OCI-LY3 (cell line): ENCODE results near the gene ANKRD29.

Experiments
- H2AFZ ChIP-seq: fragments of 200-600, 300-600 bp; shearing (Covaris generic); 2 replicates; pipeline ENCODE4 v1.6.0; 2014; ENCODE audit warnings: antibody characterized with exemption, low read depth, low read length
- H3K27ac ChIP-seq: fragments of 200-600, 300-600 bp; sonication (generic); 2 replicates; pipeline ENCODE4 v1.5.1; 2014; ENCODE audit warnings: mild to moderate bottlenecking, low read length, moderate library complexity, mixed read lengths
- H3K27me3 ChIP-seq: fragments of 200-600, 300-600 bp; sonication (generic); 2 replicates; pipeline ENCODE4 v1.6.1; 2014; ENCODE audit warnings: low read depth, low read length, mixed read lengths
- H3K36me3 ChIP-seq: fragments of 200-600, 300-600 bp; sonication (generic); replicated peaks from 2 replicates; pipeline ENCODE3; 2014; ENCODE audit warnings: low read depth, low read length, mixed read lengths
- H3K4me1 ChIP-seq: fragments of 300-600, 200-600 bp; sonication (generic); 2 replicates; pipeline ENCODE4 v1.6.1; 2014; ENCODE audit warnings: low read length, mixed read lengths
- H3K4me2 ChIP-seq: fragments of 200-600, 300-600 bp; sonication (generic); 2 replicates; pipeline ENCODE4 v1.6.1; 2014; ENCODE audit warnings: low read length, mixed read lengths
- H3K4me3 ChIP-seq: fragments of 300-600, 200-600 bp; sonication (generic); 2 replicates; pipeline ENCODE4 v1.5.1; 2014; ENCODE audit warnings: antibody characterized with exemption, mild to moderate bottlenecking, low read length, moderate library complexity
- H3K79me2 ChIP-seq: fragments of 300-600, 200-600 bp; shearing (Covaris generic); 2 replicates; pipeline ENCODE4 v1.6.1; 2014; ENCODE audit warnings: mild to moderate bottlenecking, low read length, mixed read lengths
- H3K9ac ChIP-seq: fragments of 300-600, 200-600 bp; shearing (Covaris generic); 2 replicates; pipeline ENCODE4 v1.6.0; 2014; ENCODE audit warnings: mild to moderate bottlenecking, low read length, moderate library complexity
- H3K9me3 ChIP-seq: fragments of 200-600, 300-600 bp; shearing (Covaris generic); 2 replicates; pipeline ENCODE4 v1.6.1; 2014; ENCODE audit warnings: low read length, mixed read lengths; ENCODE audit not compliant: insufficient read depth
- H4K20me1 ChIP-seq: fragments of 200-600, 300-600 bp; sonication (generic); 2 replicates; pipeline ENCODE4 v1.6.1; 2016; ENCODE audit warnings: low read length, mixed read lengths; ENCODE audit not compliant: insufficient read depth
- CTCF ChIP-seq: fragments of 200-600, 300-600 bp; sonication (generic); IDR thresholded peaks from 2 replicates; pipeline ENCODE4 v1.5.1; 2014; ENCODE audit warnings: antibody characterized with exemption, low read length, low read depth
- EZH2phosphoT487 ChIP-seq: fragments of 200-600 bp; shearing (Covaris generic); IDR thresholded peaks from 2 replicates; pipeline ENCODE4 v1.6.1; 2018; ENCODE audit warnings: antibody characterized with exemption, mixed run types, low read depth

The ANKRD29 gene

GRCh38 chr18:23591011-23591410, 71.7 kb downstream of the ANKRD29 start:
- H3K79me2 ChIP-seq: peaks cover 1% of the 10 kb centered on the region
- peaks cover 10% of the 10 kb centered on the region for H3K27me3 ChIP-seq
- no peak overlapping the region for H2AFZ ChIP-seq
- no peak overlapping the region for H3K27ac ChIP-seq
- no peak overlapping the region for H3K9ac ChIP-seq
- no peak overlapping the region for H3K4me2 ChIP-seq
- TF ChIP-seq EZH2phosphoT487 (no peak), CTCF (no peak)
- peaks cover 4% of the 10 kb centered on the region for H3K4me1 ChIP-seq
- no peaks in the 10 kb centered on the region for H4K20me1 ChIP-seq
- H3K36me3 ChIP-seq: no peaks in the 10 kb centered on the region
- H3K9me3 ChIP-seq: no peaks in the 10 kb centered on the region
- no peak overlapping the region for H3K4me3 ChIP-seq

DNA sequence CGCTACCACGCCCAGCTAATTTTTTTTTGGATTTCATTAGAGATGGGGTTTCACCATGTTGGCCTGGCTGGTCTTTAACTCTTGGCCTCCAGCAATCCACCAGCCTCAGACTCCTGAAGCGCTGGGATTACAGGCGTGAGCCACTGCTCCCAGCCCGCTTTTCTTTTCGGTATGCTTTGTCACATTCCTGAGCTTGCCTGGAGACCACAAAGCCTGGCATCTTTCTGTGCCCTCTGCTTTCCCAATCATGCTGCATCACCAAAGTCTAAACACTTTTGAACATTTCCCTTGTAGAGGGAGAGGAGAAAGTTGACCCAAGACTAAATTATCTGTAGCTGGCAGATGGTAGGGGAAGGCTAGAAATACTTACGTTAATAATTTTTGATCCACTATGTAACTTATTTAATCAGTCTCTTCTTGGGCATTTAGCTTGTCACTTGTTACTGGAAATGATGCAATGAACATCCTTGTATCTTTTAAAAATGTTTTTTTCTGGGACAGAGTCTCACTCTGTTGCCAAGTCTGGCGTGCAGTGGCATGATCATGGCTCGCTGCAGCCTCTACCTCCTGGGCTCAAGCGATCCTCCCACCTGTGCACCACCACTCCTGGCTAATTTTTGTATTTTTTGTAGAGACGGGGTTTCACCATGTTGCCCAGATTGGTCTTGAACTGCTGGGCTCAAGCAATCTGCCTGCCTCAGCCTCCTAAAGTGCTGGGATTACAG, 73.7 kb downstream of the ANKRD29 start:
- peaks cover 10% of the 10 kb centered on the region for H3K27me3 ChIP-seq
- peaks cover 12% of the 10 kb centered on the region for H3K79me2 ChIP-seq
- no peaks in the 10 kb centered on the region for H4K20me1 ChIP-seq
- H3K9me3 ChIP-seq: no peaks in the 10 kb centered on the region
- H3K36me3 ChIP-seq: no peaks in the 10 kb centered on the region
- no peak overlapping the region for H3K9ac ChIP-seq
- H3K27ac ChIP-seq: no peak overlapping the region
- no peak overlapping the region for H3K4me3 ChIP-seq
- H3K4me1 ChIP-seq: peaks cover 11% of the 10 kb centered on the region
- H2AFZ ChIP-seq: no peak overlapping the region
- no peak overlapping the region for H3K4me2 ChIP-seq
- TF ChIP-seq CTCF (no peak), EZH2phosphoT487 (no peak)

GRCh38 chr18:23587220-23587642, 75.5 kb downstream of the ANKRD29 start:
- TF ChIP-seq EZH2phosphoT487 (no peak), CTCF (no peak)
- Histone ChIP-seq H3K27ac (no peak overlapping the region), H3K27me3 (peaks cover 10% of the 10 kb centered on the region), H3K9ac (peak overlapping the region; percentile 49), H3K36me3 (no peaks in the 10 kb centered on the region), H3K4me3 (peak overlapping the region; percentile 86), H3K4me2 (peak overlapping the region; percentile 85), H3K79me2 (peaks cover 19% of the 10 kb centered on the region), H3K4me1 (peaks cover 11% of the 10 kb centered on the region), H2AFZ (peak overlapping the region; percentile 80), H4K20me1 (no peaks in the 10 kb centered on the region), H3K9me3 (no peaks in the 10 kb centered on the region)

- no peaks in the 10 kb centered on the region for H4K20me1 ChIP-seq
Measured at GRCh38 chr18:23586249-23587196, 76.2 kb downstream of the ANKRD29 start, which contains the start of gene NPC1. Gene NPC1, minus strand, starts transcription at chr18:23586506. Its CDS starts 163 bp downstream, at chr18:23586343.

More at GRCh38 chr18:23586249-23587196, 76.2 kb downstream of the ANKRD29 start, which contains the start of gene NPC1:
- Histone ChIP-seq H3K36me3 (no peaks in the 10 kb centered on the region), H2AFZ (peak within 1 kb of the TSS; percentile 87), H3K4me3 (peak within 1 kb of the TSS; percentile 86), H3K9ac (peak within 1 kb of the TSS; percentile 94), H3K4me1 (peaks cover 11% of the 10 kb centered on the region), H3K4me2 (peak within 1 kb of the TSS; percentile 92), H3K9me3 (no peaks in the 10 kb centered on the region), H3K79me2 (peaks cover 19% of the 10 kb centered on the region), H3K27me3 (peaks cover 10% of the 10 kb centered on the region), H3K27ac (peak within 1 kb of the TSS; percentile 91)
- TF ChIP-seq EZH2phosphoT487 (no peak), CTCF (peak; percentile 66)
